Middle frontal gyrus (tissue), 1 donor: ENCODE measurements around the gene ELANE.
"Not testable (repeated sequence)": the region's sequence is repeated elsewhere in the genome, so short reads cannot be mapped to it uniquely, and the experiment has no call there.

Source experiments
- DNase-seq: peaks from one replicate; pipeline ENCODE4 v3.0.0-alpha.2; 2015; ENCODE audit warnings: low spot score; ENCODE audit errors: extremely low spot score

The ELANE gene

GRCh38 chr19:814152-815078 is 37.7 kb upstream of the ELANE start:
- no peak for DNase-seq

- no peak for DNase-seq
These were observed 36.9 kb upstream of the ELANE start for GRCh38 chr19:815079-815774.

GRCh38 chr19:815775-816499 is 36.2 kb upstream of the ELANE start:
- DNase-seq: no peak

- DNase-seq: no peak
These were observed 35.6 kb upstream of the ELANE start for GRCh38 chr19:816500-816857.

- not testable (repeated sequence) for DNase-seq
These were observed 31.9 kb upstream of the ELANE start for GRCh38 chr19:820212-820611.

GRCh38 chr19:821231-821824 is 30.8 kb upstream of the ELANE start:
- no peak for DNase-seq

- DNase-seq: no peak
These were observed 30.1 kb upstream of the ELANE start, which contains the start of gene PLPPR3 for GRCh38 chr19:821825-822503. PLPPR3 (minus strand) TSS chr19:821955; CDS start chr19:821559, 396 bp downstream.

- DNase-seq: no peak
These were observed 28.5 kb upstream of the ELANE start for GRCh38 chr19:823565-824121.

GRCh38 chr19:824885-825284 is 27.2 kb upstream of the ELANE start:
- DNase-seq: no peak

- no peak for DNase-seq
These were observed 26.0 kb upstream of the ELANE start for GRCh38 chr19:825897-826644.

- no peak for DNase-seq
These were observed 24.8 kb upstream of the ELANE start for GRCh38 chr19:827314-827709.

GRCh38 chr19:827710-828321 is 24.3 kb upstream of the ELANE start, which contains the start of gene AZU1:
AZU1 (plus strand) TSS chr19:827837; CDS start chr19:827847, 10 bp downstream.
- DNase-seq: no peak

- DNase-seq: no peak
These were observed 22.9 kb upstream of the ELANE start for GRCh38 chr19:829129-829758.

GRCh38 chr19:831407-832369 is 20.4 kb upstream of the ELANE start:
- DNase-seq: no peak

GRCh38 chr19:834216-834615 is 17.9 kb upstream of the ELANE start:
- no peak for DNase-seq

GRCh38 chr19:835210-835810 is 16.8 kb upstream of the ELANE start:
- DNase-seq: no peak

- DNase-seq: no peak
These were observed 11.4 kb upstream of the ELANE start, which contains the start of gene PRTN3 for GRCh38 chr19:840519-841206. PRTN3 (plus strand) TSS chr19:840999; CDS start chr19:841009, 10 bp downstream.
